ENCODE results near the gene C12orf76. TPM values are rescaled to one million over a fixed set of nuclear protein-coding genes. Genes with fewer than 3 reads are reported as not detected.

The C12orf76 gene, protein sequence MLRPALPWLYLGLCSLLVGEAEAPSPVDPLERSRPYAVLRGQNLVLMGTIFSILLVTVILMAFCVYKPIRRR
- 6.8 and 14.1 TPM in 2 replicates for total RNA-seq

DNA sequence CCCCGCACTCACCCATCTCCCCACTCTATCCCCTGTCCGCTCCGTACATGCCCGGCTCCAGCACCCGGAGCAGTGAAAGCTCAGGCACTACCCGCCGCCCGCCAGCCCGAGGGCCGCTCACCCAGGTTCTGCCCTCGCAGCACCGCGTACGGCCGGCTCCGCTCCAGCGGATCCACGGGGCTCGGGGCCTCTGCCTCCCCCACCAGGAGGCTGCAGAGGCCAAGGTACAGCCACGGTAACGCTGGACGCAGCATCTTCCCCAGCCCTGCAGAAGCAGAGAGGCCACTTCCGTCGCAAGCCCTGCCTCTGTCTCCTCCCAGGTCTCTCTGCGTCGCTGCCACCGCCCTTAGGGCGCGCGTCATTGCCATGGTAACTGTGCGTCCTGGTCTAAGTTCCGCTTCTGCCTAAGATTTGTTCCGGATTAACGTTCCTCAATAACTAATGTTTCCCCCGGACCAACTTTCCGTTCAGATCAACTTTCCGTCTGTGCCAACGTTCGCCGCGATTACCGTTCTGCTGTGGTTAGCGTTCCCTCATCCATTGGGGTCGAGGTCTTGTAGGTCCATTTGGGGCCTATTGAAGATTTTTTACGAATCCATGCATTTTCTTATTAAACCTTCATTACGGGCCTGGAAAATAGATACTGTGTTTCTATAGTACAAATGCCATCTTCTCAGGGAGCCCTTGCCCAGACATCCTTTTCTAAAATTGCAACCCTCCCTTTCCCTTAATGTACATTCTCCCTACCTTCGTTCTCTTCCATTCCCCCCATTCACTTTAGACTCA lies at the start of gene C12orf76:
C12orf76 (minus strand) TSS at position 281 of the 786 bp plus-strand sequence; CDS start at position 254, 27 bp downstream.

DNA sequence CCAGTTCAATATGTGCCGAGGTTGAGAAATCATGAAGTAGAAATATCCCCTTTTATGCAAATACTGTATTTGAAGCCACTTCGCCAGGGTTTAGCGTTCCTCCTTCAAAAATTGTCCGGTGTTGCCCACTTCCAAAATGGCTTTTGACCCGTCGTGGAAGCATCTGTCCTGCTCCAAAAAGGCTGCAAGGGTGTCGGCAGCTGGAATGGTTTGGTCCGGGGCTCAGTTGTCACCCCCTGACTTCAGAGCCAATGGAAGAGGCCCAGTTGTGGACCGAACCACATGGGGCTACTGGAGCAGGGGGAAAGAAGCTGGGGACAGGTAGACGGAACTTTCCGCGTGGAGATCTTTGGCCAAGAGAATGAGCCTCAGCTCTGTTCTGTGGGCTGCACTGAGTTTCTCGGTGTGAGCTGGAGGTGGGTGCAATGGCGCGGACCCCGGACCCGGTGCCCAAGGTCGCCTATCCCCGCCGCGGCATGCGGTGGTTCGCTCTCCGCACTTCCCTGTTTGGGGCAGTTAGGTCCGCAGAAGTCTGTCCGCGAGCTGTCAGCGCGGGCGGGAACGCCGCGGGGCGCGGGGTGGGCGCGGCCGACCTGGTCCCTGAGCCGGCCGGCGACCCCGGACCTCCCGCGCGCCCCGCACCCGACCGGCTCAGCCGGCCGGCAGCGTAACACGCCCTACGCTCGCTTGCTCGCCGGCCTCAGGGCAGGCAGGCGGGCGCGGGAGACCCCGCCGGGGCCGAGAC lies 49.2 kb downstream of the C12orf76 start, which contains the start of gene ANKRD13A:
ANKRD13A (plus strand) TSS at position 527 of the 745 bp plus-strand sequence. CDS start 259 bp downstream, outside the sequence.

DNA sequence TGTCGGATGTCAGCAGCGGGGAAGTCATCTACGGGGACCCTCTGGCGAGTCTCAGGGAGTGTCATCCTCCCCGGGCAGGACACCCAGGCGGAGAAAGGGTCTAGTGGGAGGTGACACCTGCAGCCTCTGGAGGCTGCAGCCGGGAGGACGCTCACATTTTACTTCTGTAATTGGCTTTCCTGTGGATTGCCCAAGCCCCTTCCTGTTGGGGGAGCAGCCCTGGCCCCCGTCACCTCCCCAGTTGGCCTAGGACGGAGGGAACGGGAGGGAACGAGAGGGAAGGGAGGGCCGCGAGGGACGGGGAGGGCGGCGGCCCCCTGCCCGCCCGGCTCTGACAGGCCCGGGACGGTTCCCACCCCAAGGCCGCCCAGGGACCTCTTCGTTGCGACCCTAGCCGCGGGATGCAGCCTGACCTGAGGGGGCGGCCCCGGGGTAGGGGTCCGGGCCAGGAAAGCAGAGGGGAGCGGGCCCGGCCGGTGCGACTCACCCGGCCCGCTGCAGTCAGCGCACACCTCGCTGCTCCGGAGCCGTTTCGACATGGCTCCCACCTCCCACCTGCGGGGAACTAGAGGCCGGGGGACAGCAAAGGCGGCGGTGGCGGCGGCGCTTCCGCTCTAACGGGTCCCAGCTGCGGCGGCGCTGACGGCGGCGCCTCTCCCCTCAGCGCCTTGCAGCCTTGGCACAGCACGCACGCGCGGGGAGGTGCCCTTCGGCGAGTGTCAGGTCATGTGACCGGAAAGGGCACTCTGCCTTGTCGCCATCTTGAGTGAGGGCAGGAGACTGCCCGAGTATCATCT lies 52.4 kb downstream of the C12orf76 start, which contains the start of gene GIT2:
GIT2 (minus strand) TSS at position 683 of the 797 bp plus-strand sequence; CDS start at position 539, 144 bp downstream.

Other genes starting within 250 kb of the C12orf76 start
- gene TRPV4, start 215.1 kb downstream of the C12orf76 start, total RNA-seq, result 1.1 and 1.9 TPM in 2 replicates
- gene GLTP, start 168.0 kb downstream of the C12orf76 start, total RNA-seq, result 24.2 and 33.6 TPM in 2 replicates
- gene TCHP, start 148.2 kb downstream of the C12orf76 start, total RNA-seq, result 7.5 and 9.3 TPM in 2 replicates
- gene GIT2, start 52.2 kb downstream of the C12orf76 start, total RNA-seq, result 14.2 and 22.8 TPM in 2 replicates
- gene ANKRD13A, start 49.1 kb downstream of the C12orf76 start, total RNA-seq, result 69.2 and 76.4 TPM in 2 replicates
- 6.9 and 7.2 TPM in 2 replicates for gene IFT81, start 75.8 kb upstream of the C12orf76 start, total RNA-seq
- gene ATP2A2, start 232.7 kb upstream of the C12orf76 start, total RNA-seq, result 84.2 and 98.8 TPM in 2 replicates